Fibroblast of skin of left quadriceps (primary cell): ENCODE measurements around the gene CACNA1D.
"Not testable (repeated sequence)": the region's sequence is repeated elsewhere in the genome, so short reads cannot be mapped to it uniquely, and the experiment has no call there.

Experiments used
- DNase-seq, 2 experiments: peaks; one replicate each; pipeline ENCODE4 v3.0.0-alpha.2; 2013; ENCODE audit warnings: low read depth in 2 of 2

Gene CACNA1D

DNA sequence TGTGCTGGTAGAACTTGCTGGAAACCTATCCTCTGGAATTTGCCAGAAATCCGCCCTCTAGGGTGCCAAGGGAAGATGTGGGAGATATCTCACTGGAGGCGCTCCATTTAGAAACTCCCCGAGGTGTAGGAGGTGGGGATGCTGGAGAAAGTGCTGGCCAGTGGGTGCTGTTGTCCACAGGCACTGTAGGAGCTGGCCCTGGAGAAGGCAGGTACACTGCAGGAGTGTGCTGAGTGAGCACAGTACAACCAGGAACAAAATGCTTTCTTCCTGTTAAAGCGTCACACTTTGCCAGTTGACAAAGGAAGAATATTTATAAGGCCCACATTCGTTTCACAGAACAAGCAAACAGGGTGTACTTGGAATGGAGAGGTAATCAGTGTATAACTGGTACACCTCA, 119.9 kb downstream of the CACNA1D start:
- no peak for DNase-seq

DNA sequence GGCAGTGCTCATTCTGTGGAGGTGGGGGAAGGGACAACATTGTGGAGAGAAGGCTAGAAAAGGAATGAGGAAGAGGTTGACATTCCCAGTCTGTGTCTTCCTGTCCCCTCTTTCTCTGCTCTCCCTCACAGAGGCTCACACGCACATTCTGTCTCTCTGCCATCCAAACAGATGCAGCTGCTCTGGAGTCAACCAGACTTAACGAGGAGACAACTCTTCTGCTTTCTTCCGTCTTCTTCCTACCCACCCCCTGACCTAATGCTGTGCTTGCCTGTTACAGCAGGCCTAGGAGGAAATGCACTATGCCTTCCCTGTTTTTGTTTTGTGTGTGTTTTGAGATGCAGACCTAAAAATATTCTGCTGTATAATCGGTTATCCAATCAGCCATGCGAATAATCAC, 121.9 kb downstream of the CACNA1D start:
- no peak for DNase-seq

- no peak for DNase-seq
Measured at GRCh38 chr3:53616971-53617892, 122.8 kb downstream of the CACNA1D start.

GRCh38 chr3:53617893-53618523, 123.6 kb downstream of the CACNA1D start:
- no peak for DNase-seq

DNA sequence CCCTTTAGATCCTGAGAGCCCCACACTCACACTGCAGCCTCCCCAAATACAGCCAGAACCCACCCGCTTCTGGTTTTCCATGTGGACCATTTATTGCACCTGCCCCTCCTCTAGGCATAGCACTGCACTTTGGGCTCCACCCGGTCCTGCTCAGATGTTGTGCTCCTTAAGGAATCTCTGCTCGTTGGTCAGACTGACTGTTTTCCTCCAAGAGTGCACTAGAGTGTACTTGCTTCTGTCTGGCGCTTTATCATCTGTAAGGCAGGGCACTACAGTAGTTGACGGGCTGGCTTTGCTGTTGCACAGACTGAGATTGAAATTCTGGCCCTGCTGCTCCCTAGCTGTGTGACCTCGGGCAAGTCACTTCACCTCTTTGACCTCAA, 124.1 kb downstream of the CACNA1D start:
- DNase-seq = no peak

DNA sequence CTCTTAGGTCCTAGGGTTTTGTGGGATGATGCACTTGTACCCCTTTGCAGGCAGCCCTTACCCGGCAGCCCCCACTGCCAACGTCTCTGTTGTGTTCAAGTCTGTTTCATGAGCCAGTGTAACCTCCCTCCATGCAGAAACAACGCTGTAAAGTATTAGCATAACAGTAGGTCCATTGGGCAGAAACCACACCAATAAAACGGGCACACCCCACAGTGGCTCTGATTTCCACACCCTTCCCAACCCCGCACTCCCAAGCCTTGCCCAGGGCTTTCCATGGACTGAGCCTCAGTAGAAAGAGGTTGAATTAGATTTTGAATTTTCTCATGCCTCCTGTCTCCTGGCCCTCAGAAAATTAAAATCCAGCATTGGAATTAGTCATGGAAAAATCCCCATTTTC, 124.5 kb downstream of the CACNA1D start:
- DNase-seq = no peak

- no peak for DNase-seq
Measured at GRCh38 chr3:53624061-53624857, 129.8 kb downstream of the CACNA1D start.

DNA sequence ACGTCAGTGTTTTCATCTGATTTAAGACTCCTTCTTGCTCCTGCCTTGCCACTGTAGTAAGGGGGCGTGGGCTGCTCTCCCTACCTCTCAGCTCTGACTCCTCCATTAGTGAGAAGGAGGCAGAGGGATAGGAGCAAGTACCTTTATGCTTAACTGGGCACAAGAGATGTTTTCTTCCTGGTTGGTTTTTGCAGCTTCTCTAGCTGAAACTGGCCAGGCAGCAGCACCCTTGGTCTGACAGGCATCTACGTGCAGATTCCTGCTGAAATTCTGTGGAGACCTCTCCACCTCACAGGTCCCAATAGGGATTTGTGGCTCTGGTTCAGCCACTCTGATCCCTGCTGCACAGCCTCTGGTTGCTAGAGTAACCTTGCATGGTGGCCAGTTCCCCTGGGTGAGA, 132.5 kb downstream of the CACNA1D start:
- DNase-seq = no peak

- no peak for DNase-seq
Measured at GRCh38 chr3:53628536-53629401, 134.4 kb downstream of the CACNA1D start.

GRCh38 chr3:53629402-53629723, 135.0 kb downstream of the CACNA1D start:
- no peak for DNase-seq

GRCh38 chr3:53630547-53630946, 136.1 kb downstream of the CACNA1D start:
- DNase-seq = no peak

DNA sequence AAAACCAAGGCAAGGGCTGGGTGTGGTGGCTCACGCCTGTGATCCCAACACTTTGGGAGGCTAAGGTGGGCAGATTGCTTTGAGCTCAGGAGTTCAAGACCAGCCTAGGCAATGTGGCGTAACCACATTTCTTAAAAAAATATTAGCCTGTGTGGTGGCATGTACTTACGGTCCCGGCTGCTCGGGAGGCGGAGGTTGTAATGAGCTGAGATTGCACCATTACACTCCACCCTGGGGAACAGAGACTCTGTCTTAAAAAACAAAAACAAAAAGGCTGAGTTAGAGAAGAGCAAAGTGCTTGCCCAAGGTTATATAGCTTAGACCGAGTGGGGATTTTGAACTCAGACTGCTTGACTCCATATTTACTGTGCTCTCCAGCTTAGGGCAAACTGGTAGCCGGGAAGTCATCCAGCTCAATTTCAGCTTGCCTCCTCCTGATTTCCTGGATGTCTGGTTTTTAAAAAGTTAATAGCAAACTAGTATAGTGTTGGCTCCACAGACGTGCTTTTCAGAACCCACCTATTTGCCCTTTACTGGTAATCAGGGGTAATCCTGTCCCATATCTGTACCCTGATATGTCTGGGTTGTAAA, 138.9 kb downstream of the CACNA1D start:
- DNase-seq = no peak

GRCh38 chr3:53635041-53635440, 140.6 kb downstream of the CACNA1D start:
- no peak for DNase-seq

GRCh38 chr3:53638806-53639205, 144.4 kb downstream of the CACNA1D start:
- not testable (repeated sequence) for DNase-seq

DNA sequence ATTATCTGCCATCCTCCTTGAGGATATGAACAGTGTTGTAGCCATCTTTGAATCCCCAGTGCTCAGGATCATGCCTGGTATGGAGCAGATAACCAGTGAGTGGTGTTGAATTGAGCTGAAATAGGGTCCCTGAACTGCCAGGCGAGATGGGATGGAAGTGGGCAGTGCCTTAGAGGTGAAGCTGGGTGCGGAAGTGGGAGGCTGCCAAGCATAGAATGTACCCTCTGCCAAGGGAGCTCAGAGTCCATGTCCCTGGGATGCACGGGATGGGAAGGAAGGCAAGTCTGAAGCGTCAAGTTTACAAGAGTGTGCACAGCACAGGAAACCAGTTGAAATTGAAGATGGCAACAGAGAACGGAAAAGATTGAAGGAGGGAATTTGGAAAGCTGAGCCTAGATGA, 147.0 kb downstream of the CACNA1D start:
- DNase-seq = no peak

DNA sequence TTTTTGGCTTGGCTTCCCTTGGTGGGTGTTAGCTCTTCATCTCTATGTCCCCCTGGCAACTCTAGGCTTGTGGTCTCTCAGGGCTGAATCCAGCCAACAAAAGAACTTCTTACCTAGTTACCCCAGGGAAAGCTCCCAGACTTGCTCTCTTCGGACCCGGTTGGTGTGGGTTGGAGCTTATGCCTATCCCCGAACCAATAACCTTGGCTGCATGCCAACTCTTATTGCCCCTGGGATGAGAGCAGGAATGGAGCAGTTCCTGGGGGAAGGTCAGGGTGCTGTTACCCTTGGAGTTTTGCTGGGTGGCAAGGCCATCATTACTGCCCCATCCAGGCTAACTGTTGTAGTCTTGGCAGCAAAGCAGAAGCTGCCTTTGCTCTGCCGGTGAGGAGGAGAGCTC, 147.8 kb downstream of the CACNA1D start:
- no peak for DNase-seq

DNA sequence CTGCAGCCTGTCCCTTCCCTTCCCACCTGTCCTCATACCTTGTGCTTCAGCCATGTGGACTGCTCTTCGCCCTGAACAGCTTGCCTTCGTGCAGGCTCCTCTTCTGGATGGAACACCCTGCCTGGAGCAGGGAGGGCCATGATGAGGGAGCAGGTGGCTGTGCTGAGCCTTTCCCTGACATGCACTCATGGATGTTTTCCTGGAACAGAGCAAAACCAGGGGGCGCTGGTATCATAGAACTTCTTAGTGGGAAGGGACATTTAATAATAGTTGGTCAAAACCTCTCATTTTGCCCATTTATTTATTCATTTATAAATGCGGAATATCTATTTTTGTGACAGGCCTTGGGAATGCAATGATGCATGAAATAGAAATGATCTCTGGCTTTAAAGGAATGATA, 149.3 kb downstream of the CACNA1D start:
- no peak for DNase-seq

GRCh38 chr3:53645754-53646153, 151.3 kb downstream of the CACNA1D start:
- no peak for DNase-seq

DNA sequence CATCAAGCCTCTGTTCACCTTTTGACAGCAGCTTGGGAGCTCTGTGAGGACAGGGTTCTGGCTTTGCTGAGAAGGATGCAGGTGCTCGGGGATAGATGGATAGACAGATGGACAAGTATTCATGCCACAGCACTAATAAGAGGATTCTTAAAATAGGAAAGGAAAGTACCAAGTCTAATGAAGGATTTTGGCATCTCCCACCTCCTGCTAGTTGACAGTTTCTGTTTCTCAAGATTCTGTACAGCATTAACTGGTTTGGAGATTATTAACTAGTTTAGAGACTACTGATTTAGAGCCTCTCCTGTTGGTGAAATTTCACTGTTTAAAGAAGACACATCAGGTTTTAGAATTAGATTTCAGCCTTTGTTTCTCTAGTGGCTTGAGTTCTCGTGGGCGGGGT, 152.3 kb downstream of the CACNA1D start:
- no peak for DNase-seq

GRCh38 chr3:53649816-53650215, 155.4 kb downstream of the CACNA1D start:
- DNase-seq = no peak

- DNase-seq = no peak
Measured at GRCh38 chr3:53650424-53650823, 156.0 kb downstream of the CACNA1D start.
